B cell (primary cell): ENCODE data around the gene SSBP2.

Experiments used
- EZH2 ChIP-seq: IDR thresholded peaks from 2 replicates; pipeline ENCODE4 v1.6.1; 2012; ENCODE audit warnings: borderline replicate concordance, low read depth, mild to moderate bottlenecking, moderate library complexity, low read length; ENCODE audit not compliant: insufficient read depth, poor library complexity, severe bottlenecking
- TF ChIP-seq, protein P1 (sequence below): fragments of 200-600 bp; IDR thresholded peaks from one replicate; pipeline ENCODE4 v1.8.0; 2022; ENCODE audit warnings: antibody characterized with exemption, mild to moderate bottlenecking

GRCh38 chr5:81694726-81695125 is 56.2 kb downstream of the SSBP2 start:
- TF ChIP-seq, protein P1, sequence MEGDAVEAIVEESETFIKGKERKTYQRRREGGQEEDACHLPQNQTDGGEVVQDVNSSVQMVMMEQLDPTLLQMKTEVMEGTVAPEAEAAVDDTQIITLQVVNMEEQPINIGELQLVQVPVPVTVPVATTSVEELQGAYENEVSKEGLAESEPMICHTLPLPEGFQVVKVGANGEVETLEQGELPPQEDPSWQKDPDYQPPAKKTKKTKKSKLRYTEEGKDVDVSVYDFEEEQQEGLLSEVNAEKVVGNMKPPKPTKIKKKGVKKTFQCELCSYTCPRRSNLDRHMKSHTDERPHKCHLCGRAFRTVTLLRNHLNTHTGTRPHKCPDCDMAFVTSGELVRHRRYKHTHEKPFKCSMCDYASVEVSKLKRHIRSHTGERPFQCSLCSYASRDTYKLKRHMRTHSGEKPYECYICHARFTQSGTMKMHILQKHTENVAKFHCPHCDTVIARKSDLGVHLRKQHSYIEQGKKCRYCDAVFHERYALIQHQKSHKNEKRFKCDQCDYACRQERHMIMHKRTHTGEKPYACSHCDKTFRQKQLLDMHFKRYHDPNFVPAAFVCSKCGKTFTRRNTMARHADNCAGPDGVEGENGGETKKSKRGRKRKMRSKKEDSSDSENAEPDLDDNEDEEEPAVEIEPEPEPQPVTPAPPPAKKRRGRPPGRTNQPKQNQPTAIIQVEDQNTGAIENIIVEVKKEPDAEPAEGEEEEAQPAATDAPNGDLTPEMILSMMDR = no peak
- TF ChIP-seq EZH2 = no peak
